ENCODE data around the gene SLCO2A1.

GRCh38 chr3:133883641-133884040 lies 146.1 kb downstream of the SLCO2A1 start:
- TF ChIP-seq ZNF274 (IDR thresholded peaks at IDR 0.05; ENCODE audit: low read depth, low read length) (no peak), YY1 (IDR thresholded peaks at IDR 0.05; ENCODE audit: insufficient read depth, insufficient read length) (no peak), SUZ12 (IDR thresholded peaks at IDR 0.05; ENCODE audit: extremely low read depth, insufficient read depth, insufficient read length) (no peak)

Data from NT2/D1 (cell line).